ENCODE data around the gene GNB1L. TPM values are rescaled to one million over a fixed set of nuclear protein-coding genes. Genes with fewer than 3 reads are reported as not detected.

GNB1L gene
- total RNA-seq, 4 donors from 2014 or later: 4.8 to 8.7 (median 7.4) TPM

- Histone ChIP-seq H3K27ac (no peak overlapping the region), H3K36me3 (no peaks in the 10 kb centered on the region), H3K4me1 (peaks cover 0 to 22% (median 14%) of the 10 kb centered on the region in 3 donors), H3K27me3 (peaks cover 74% of the 10 kb centered on the region), H3K9me3 (no peaks in the 10 kb centered on the region), H3K4me3 (no peak overlapping the region)
- TF ChIP-seq EP300 (IDR thresholded peaks at IDR 0.05): no peak
- TF ChIP-seq CTCF (IDR thresholded peaks at IDR 0.05): no peak
- TF ChIP-seq POLR2AphosphoS5 (IDR thresholded peaks at IDR 0.05): no peak
- TF ChIP-seq POLR2A (IDR thresholded peaks at IDR 0.05): no peak
- 100% methylated on average over 1 of the region's 14 CpGs; no CpG with 5 or more reads in 1 of the 2 donors for WGBS, 2 donors (ENCODE audit: low coverage in 1 of 2)
- ATAC-seq: no peak
These were observed 103.0 kb downstream of the GNB1L start for GRCh38 chr22:19751497-19752245.

DNA sequence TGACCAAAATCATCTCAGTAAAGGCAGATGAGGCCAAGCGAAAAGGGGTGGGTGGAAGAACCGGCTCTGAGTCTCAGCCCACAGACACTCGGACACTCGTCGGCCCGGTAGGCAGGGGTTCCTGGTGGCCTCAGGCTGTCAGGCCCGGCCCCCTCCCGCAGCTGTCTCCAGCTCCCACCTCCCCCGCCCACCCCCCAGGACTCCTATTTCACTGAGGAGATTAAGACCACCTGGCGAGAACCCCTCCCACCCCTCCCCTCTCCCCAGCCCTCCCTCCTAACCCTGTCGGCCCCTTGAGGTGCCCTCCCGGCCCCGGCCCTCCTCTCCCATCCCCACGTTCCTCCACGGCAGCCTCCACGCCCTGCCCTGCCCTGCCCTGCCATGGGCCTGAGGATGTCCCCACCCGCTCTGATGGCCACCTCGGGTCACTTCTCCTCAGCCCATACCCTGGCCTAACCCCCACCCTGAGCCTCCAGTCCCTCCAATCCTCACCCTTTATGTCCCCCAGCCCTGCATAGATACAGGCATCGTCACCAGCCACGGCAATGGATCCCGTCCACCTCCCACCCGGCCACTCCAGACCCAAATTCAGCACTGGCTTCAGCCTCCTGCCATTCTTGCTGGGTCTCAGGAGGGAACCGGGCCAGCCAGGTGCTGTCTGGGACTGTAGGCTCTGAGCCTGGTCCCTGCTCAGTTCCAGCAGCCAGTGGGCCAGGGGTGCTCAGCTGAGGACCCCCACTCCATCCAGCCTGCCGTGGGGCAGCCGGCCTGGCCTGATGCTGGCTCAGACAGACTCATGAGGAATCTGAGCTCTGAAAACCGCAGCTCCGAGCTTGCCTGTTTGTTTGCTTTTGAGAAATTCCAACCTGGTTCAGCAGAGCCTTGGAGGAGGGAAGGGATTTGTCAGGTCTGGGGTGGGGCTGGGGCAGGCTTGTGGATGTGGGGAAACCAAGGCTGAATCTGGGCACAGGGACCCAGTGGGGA, 103.9 kb downstream of the GNB1L start:
- Histone ChIP-seq H3K4me1 (peaks cover 0 to 14% (median 5%) of the 10 kb centered on the region in 3 donors), H3K9me3 (no peaks in the 10 kb centered on the region), H3K27me3 (peaks cover 65% of the 10 kb centered on the region), H3K27ac (no peak overlapping the region), H3K4me3 (no peak overlapping the region), H3K36me3 (no peaks in the 10 kb centered on the region)
- no peak for ATAC-seq
- TF ChIP-seq POLR2A (IDR thresholded peaks at IDR 0.05) (no peak), CTCF (IDR thresholded peaks at IDR 0.05) (no peak), POLR2AphosphoS5 (IDR thresholded peaks at IDR 0.05) (no peak), EP300 (IDR thresholded peaks at IDR 0.05) (no peak)
- 20 to 72% methylated on average over 1 to 8 of the region's 27 CpGs for WGBS, 2 donors (ENCODE audit: low coverage in 1 of 2)

GRCh38 chr22:19749876-19750275, 104.8 kb downstream of the GNB1L start:
- no peak overlapping the region for H3K4me3 ChIP-seq
- H3K4me1 ChIP-seq: peaks cover 0 to 12% (median 0%) of the 10 kb centered on the region in 3 donors
- ATAC-seq: no peak
- peaks cover 56% of the 10 kb centered on the region for H3K27me3 ChIP-seq
- H3K27ac ChIP-seq: no peak overlapping the region
- TF ChIP-seq POLR2AphosphoS5 (IDR thresholded peaks at IDR 0.05) (no peak), POLR2A (IDR thresholded peaks at IDR 0.05) (no peak), EP300 (IDR thresholded peaks at IDR 0.05) (no peak), CTCF (IDR thresholded peaks at IDR 0.05) (no peak)
- 83% methylated on average over 4 of the region's 12 CpGs; no CpG with 5 or more reads in 1 of the 2 donors for WGBS, 2 donors (ENCODE audit: low coverage in 1 of 2)
- no peaks in the 10 kb centered on the region for H3K9me3 ChIP-seq
- H3K36me3 ChIP-seq: no peaks in the 10 kb centered on the region

DNA sequence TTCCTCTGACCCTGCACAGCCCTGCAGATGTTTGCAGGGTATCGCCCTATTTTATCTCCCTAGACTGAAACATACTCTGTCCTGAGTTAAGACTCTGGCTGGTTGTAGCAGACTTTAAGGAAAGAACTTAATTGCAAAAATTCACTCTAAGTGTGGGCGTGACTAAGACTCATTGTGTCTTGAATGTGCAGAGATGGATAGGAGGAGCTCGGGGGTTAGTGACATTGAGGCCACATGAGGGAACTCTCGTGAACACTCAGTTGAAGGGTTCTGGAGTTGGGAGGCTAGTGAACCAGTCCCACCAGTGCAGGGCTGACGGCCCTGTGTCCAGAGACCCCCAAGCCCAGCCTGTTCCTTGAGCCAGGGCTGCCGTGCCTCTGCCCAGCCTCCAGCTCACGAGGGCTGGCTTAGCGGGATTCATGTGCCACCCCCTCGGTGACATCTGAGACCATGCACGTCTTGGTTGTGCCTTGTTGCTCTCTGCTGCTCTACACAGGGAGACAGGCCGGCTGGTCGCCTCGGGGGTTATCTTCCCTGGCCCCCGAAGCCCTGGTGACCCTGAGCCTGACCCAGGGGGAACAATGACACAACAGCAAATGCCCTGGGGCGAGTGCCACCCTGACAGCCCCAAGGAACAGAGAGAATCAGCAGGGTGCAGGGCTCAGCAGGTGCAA, 105.5 kb downstream of the GNB1L start:
- H3K27ac ChIP-seq: no peak overlapping the region
- H3K4me3 ChIP-seq: no peak overlapping the region
- 67 to 73% methylated on average over 2 to 3 of the region's 15 CpGs for WGBS, 2 donors (ENCODE audit: low coverage in 1 of 2)
- TF ChIP-seq POLR2AphosphoS5 (IDR thresholded peaks at IDR 0.05) (no peak), POLR2A (IDR thresholded peaks at IDR 0.05) (no peak), CTCF (IDR thresholded peaks at IDR 0.05) (no peak), EP300 (IDR thresholded peaks at IDR 0.05) (no peak)
- no peaks in the 10 kb centered on the region for H3K9me3 ChIP-seq
- H3K27me3 ChIP-seq: peaks cover 48% of the 10 kb centered on the region
- H3K4me1 ChIP-seq: peaks cover 0 to 8% (median 0%) of the 10 kb centered on the region in 3 donors
- H3K36me3 ChIP-seq: no peaks in the 10 kb centered on the region
- ATAC-seq: no peak

Measured in gastroesophageal sphincter (tissue), 4 donors.